Chondrocyte (in vitro differentiated cells): ENCODE measurements around the gene DGKA. TPM values are rescaled to one million over a fixed set of nuclear protein-coding genes. Genes with fewer than 3 reads are reported as not detected.
"Not testable (repeated sequence)": the region's sequence is repeated elsewhere in the genome, so short reads cannot be mapped to it uniquely, and the experiment has no call there.

Source experiments
- DNase-seq: peaks from one replicate; pipeline ENCODE4 v3.0.0; 2021; ENCODE audit warnings: mixed read lengths, low spot score
- H3K27ac Mint-ChIP-seq: one replicate; pipeline ENCODE4 v1.8.0; 2021; ENCODE audit warnings: mild to moderate bottlenecking, moderate library complexity, mixed read lengths; ENCODE audit not compliant: unreplicated experiment
- H3K27me3 Mint-ChIP-seq: 2 replicates; pipeline ENCODE4 v1.8.0; 2021; ENCODE audit warnings: low read depth, mixed read lengths
- H3K36me3 Mint-ChIP-seq: 2 replicates; pipeline ENCODE4 v1.8.0; 2021; ENCODE audit warnings: low read depth, mixed read lengths
- H3K4me1 Mint-ChIP-seq: 2 replicates; pipeline ENCODE4 v1.8.0; 2021; ENCODE audit warnings: low read depth, mild to moderate bottlenecking, mixed read lengths
- H3K4me3 Mint-ChIP-seq: one replicate; pipeline ENCODE4 v1.8.0; 2021; ENCODE audit warnings: mild to moderate bottlenecking, moderate library complexity, mixed read lengths; ENCODE audit not compliant: unreplicated experiment
- H3K9me3 Mint-ChIP-seq: 2 replicates; pipeline ENCODE4 v1.8.0; 2021; ENCODE audit warnings: low read depth, mixed read lengths
- total RNA-seq: library from RNA; stranded (reverse); gene quantifications from 3 replicates; pipeline ENCODE4 v1.2.1, GENCODE V29; 2021
- TF ChIP-seq, protein P1 (sequence below): fragments of 200-600 bp; sonication (generic); IDR thresholded peaks from 2 replicates; pipeline ENCODE4 v1.5.0; 2021; ENCODE audit warnings: antibody characterized with exemption, mild to moderate bottlenecking, moderate library complexity

Gene DGKA
- total RNA-seq, 1 donor from 2014 or later: 66.4 TPM

DNA sequence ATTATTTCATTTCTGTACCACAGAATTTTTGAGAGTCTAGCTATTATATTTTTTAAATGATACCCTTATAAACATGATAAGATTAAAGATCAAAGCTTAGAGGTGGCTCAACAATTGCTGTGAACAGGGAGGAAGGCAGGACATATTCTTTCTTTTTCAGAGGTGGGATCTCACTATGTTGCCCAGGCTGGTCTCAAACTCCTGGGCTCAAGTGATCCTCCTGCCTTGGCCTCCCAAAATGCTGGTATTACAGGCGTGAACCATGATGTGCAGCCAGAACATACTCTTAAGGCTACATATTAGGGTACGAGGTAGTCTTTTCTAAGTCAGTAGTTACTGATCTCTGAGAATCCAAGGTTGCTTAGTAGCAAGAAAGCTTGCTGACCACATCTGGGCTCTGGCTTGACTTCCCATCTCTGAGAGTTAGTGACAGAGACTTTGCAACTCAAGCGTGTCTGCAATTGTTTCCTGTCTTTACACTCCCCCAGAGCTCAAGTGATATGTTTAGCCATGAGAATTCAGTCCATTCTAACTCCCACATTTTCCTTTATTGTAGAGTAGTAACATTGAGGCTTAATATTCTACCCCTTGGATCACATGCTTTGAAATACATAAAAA is 51.5 kb downstream of the DGKA start:
- Mint-ChIP-seq H3K9me3 (no peaks in the 10 kb centered on the region), H3K4me3 (no peak overlapping the region), H3K27ac (peak overlapping the region; percentile 29), H3K27me3 (no peaks in the 10 kb centered on the region), H3K4me1 (peaks cover 13% of the 10 kb centered on the region), H3K36me3 (peaks cover 30% of the 10 kb centered on the region)
- no peak for DNase-seq
- TF ChIP-seq, protein P1, sequence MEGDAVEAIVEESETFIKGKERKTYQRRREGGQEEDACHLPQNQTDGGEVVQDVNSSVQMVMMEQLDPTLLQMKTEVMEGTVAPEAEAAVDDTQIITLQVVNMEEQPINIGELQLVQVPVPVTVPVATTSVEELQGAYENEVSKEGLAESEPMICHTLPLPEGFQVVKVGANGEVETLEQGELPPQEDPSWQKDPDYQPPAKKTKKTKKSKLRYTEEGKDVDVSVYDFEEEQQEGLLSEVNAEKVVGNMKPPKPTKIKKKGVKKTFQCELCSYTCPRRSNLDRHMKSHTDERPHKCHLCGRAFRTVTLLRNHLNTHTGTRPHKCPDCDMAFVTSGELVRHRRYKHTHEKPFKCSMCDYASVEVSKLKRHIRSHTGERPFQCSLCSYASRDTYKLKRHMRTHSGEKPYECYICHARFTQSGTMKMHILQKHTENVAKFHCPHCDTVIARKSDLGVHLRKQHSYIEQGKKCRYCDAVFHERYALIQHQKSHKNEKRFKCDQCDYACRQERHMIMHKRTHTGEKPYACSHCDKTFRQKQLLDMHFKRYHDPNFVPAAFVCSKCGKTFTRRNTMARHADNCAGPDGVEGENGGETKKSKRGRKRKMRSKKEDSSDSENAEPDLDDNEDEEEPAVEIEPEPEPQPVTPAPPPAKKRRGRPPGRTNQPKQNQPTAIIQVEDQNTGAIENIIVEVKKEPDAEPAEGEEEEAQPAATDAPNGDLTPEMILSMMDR: no peak

DNA sequence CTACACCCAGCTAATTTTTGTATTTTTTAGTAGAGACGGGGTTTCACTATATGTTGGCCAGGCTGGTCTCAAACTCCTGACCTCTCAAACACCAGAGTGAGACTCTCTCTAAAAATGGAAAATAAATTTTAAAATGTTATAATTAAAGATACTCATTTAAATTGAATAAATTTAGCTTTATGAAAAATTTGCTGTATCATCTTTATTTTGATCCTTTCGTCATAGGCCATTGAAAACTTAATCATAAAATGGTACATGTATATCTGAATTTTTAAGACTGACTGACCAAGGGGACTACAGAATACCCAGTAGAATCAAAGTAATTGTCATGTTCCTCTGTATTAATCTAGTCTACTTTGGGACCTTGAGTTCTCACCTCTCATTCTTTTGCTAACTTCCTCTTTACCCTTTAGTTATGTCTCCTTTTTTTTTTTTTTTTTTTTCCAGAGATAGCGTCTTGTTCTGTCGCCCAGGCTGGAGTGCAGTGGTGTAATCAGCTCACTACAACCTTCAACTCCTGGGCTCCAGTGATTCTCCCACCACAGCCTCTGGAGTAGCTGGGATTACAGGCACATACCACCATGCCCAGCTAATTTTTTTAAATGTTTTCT is 52.4 kb downstream of the DGKA start:
- H3K27ac Mint-ChIP-seq: no peak overlapping the region
- H3K27me3 Mint-ChIP-seq: no peaks in the 10 kb centered on the region
- H3K4me3 Mint-ChIP-seq: no peak overlapping the region
- TF ChIP-seq, protein P1: no peak
- no peaks in the 10 kb centered on the region for H3K9me3 Mint-ChIP-seq
- DNase-seq: no peak
- peaks cover 29% of the 10 kb centered on the region for H3K36me3 Mint-ChIP-seq
- peaks cover 12% of the 10 kb centered on the region for H3K4me1 Mint-ChIP-seq

DNA sequence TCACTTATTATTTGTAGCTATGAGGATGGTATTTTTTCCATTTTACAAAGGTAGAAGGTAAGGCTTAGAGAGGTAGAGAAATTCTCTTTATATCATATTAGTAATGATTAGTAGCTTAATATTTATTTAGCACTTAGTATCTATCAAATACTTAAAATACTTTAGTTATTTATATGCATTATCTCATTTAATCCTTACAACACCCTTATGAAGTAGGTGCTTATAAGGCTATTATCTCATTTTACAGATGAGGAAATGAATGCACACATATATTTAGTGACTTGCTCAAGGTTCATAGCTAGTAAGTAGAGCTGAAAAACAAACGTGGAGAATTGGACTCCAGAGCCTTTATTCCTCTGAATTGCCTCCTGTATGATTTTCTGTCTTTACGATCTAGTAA is 53.9 kb downstream of the DGKA start:
- DNase-seq: no peak
- Mint-ChIP-seq H3K27ac (no peak overlapping the region), H3K4me1 (peaks cover 7% of the 10 kb centered on the region), H3K27me3 (no peaks in the 10 kb centered on the region), H3K36me3 (peaks cover 29% of the 10 kb centered on the region), H3K9me3 (no peaks in the 10 kb centered on the region), H3K4me3 (no peak overlapping the region)
- TF ChIP-seq, protein P1: no peak

DNA sequence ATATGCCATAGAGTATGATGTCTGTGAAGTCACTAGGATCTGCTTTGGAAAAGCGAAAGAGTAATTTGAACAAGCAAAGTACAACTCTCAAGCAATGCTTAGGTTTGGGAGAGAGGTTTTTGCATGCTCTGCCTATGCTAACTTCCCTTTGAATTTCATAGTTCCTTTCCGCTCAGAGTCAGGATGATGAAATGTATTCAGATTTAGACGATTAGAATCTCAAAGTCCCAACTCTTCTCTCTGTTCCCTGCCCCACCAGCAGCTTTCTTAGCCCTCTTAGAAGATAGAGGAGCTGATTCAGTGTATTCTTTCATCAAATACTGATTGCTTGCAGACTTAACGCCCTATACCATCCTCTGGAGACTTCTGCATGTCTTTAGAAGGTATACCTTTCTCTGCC is 54.4 kb downstream of the DGKA start:
- Mint-ChIP-seq H3K27ac (no peak overlapping the region), H3K36me3 (peaks cover 28% of the 10 kb centered on the region), H3K9me3 (no peaks in the 10 kb centered on the region), H3K4me1 (peaks cover 7% of the 10 kb centered on the region), H3K4me3 (no peak overlapping the region), H3K27me3 (no peaks in the 10 kb centered on the region)
- TF ChIP-seq, protein P1: no peak
- no peak for DNase-seq

DNA sequence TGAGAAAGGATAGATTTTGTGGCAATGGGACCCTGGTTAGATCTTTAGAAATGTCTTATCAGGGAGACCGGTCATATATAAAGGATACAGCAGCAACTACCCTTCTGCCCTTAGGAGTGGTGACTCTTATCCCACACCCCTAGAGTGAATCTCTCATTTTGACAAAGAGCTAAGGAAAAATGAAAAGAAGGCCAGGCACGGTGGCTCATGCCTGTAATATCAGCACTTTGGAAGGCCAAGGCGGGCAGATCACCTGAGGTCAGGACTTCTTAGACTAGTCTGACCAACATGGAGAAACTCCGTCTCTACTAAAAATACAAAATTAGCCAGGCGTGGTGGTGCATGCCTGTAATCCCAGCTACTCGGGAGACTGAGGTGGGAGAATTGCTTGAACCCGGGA is 55.0 kb downstream of the DGKA start:
- not testable (repeated sequence) for H3K4me1 Mint-ChIP-seq, DNase-seq, H3K9me3 Mint-ChIP-seq, H3K4me3 Mint-ChIP-seq, H3K27ac Mint-ChIP-seq, H3K27me3 Mint-ChIP-seq
- H3K36me3 Mint-ChIP-seq: peaks cover 29% of the 10 kb centered on the region

DNA sequence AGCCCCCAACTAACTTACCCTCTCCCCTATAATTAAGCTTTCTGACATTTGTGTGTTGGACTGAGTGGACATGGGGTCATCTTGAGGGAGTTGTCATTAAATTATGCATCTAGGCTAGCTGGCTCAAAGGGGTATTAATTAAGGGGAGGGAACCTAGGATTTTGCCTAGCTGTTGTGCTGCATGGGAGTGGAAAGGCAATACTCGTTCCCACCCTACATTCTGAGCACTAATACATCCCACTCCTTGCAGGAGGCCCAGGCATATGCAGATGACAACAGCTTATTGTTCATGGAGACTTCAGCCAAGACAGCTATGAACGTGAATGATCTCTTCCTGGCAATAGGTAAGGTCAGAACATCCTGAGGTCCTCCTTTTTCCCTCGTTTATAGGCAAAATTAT is 60.1 kb downstream of the DGKA start:
- no peaks in the 10 kb centered on the region for H3K27me3 Mint-ChIP-seq
- H3K9me3 Mint-ChIP-seq: no peaks in the 10 kb centered on the region
- TF ChIP-seq, protein P1: no peak
- H3K36me3 Mint-ChIP-seq: peaks cover 31% of the 10 kb centered on the region
- H3K4me3 Mint-ChIP-seq: no peak overlapping the region
- no peak for DNase-seq
- H3K4me1 Mint-ChIP-seq: peaks cover 2% of the 10 kb centered on the region
- H3K27ac Mint-ChIP-seq: no peak overlapping the region
